H1 (cell line): Measurements from ENCODE around the gene TRIOBP. TPM values are rescaled to one million over a fixed set of nuclear protein-coding genes. Genes with fewer than 3 reads are reported as not detected.

Experiments used
- HDAC2 ChIP-seq, 2 experiments: fragments of 300-600 bp in 1 of 2; sonication (generic) in 1 of 2; IDR thresholded peaks; 2 replicates each; pipeline ENCODE4 v1.6.1; 2011 to 2012; ENCODE audit warnings: low read depth in 2 of 2, low read length in 2 of 2, mild to moderate bottlenecking in 2 of 2, moderate library complexity in 2 of 2, borderline replicate concordance in 1 of 2, inconsistent platforms in 1 of 2
- polyA plus RNA-seq, 7 experiments: library from polyadenylated mRNA; depleted of rRNA in 3 of 7; stranded (reverse) in 5 of 7; unstranded in 2 of 7; fragments of >200 nt in 5 of 7; fragments of 200-250 nt in 2 of 7; gene quantifications; 1 replicate in 5 of 7; 2 replicates in 1 of 7; 4 replicates in 1 of 7; pipeline versions ENCODE4 v1.2.1 to v1.2.3, GENCODE V29; 2011 to 2013; ENCODE audit warnings: missing spikeins in 2 of 7, mixed read lengths in 2 of 7
- total RNA-seq: library from RNA; stranded (reverse); fragmentation: NEBNext Ultra II Directional; extraction: Animal tissue kit (Norgen Biotek cat#: 25700); gene quantifications from 2 replicates; pipeline ENCODE4 v1.2.1, GENCODE V29; 2021

TRIOBP gene
- total and polyA plus RNA-seq, 2 of the 8 experiments (the other 6 are each of a cell fraction or from before 2014, with no cell fraction given): 18.2 to 27.3 TPM

GRCh38 chr22:37662039-37662438, 34.8 kb upstream of the TRIOBP start (continued):
- no peak for TF ChIP-seq HDAC2 (IDR thresholded peaks at IDR 0.05; ENCODE audit: borderline replicate concordance in 1 of 2, low read depth in 2 of 2, low read length in 2 of 2)
